GM18951 (cell line): Measurements from ENCODE around the gene UBE2N.
"Not testable (repeated sequence)": the region's sequence is repeated elsewhere in the genome, so short reads cannot be mapped to it uniquely, and the experiment has no call there.

ENCODE experiments used
- POLR2A ChIP-seq: IDR thresholded peaks from 4 replicates; pipeline ENCODE4 v1.6.1; 2011; ENCODE audit warnings: mild to moderate bottlenecking; ENCODE audit not compliant: insufficient read length, insufficient read depth; ENCODE audit errors: extremely low read depth
- in situ Hi-C: fragments of 300-500 bp; cut with MboI; formaldehyde crosslinking; loops from one replicate; pipeline ENCODE4 v1.12.0; 2022; ENCODE audit warnings: low sequenced_read_pairs, mixed read lengths, inconsistent platforms; ENCODE audit not compliant: unreplicated experiment

The UBE2N gene

DNA sequence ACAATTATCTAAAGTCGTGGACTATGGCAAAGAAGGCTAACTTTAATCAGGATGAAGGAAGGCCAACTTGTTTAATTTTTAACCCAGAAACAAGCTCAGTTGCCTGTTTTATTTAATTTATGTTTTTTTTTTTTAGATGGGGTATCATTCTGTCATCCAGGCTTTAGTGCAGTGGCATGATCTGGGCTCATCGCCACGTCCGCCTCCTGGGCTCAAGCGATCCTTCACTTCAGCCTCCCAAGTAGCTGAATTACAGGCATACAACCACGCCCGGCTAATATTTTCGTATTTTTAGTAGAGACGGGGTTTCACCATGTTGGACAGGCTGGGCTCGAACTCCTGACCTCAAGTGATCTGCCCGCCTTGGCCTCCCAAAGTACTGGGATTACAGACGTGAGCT, 44.3 kb downstream of the UBE2N start:
- in situ Hi-C loops = no loop called here
- no peak for TF ChIP-seq POLR2A

- in situ Hi-C loops = no loop called here
- no peak for TF ChIP-seq POLR2A
Observed at GRCh38 chr12:93393425-93393824, 48.3 kb downstream of the UBE2N start.

GRCh38 chr12:93390549-93391297, 51.0 kb downstream of the UBE2N start:
- no peak for TF ChIP-seq POLR2A
- in situ Hi-C loops = no loop called here

- TF ChIP-seq POLR2A = no peak
Observed at GRCh38 chr12:93390031-93390430, 51.7 kb downstream of the UBE2N start.

GRCh38 chr12:93387780-93388179, 54.0 kb downstream of the UBE2N start:
- in situ Hi-C loops = no loop called here
- TF ChIP-seq POLR2A = no peak

More at GRCh38 chr12:93390031-93390430, 51.7 kb downstream of the UBE2N start:
- in situ Hi-C loops = no loop called here

- in situ Hi-C loops = not testable (repeated sequence)
Observed at GRCh38 chr12:93381976-93382437, 59.7 kb downstream of the UBE2N start.

DNA sequence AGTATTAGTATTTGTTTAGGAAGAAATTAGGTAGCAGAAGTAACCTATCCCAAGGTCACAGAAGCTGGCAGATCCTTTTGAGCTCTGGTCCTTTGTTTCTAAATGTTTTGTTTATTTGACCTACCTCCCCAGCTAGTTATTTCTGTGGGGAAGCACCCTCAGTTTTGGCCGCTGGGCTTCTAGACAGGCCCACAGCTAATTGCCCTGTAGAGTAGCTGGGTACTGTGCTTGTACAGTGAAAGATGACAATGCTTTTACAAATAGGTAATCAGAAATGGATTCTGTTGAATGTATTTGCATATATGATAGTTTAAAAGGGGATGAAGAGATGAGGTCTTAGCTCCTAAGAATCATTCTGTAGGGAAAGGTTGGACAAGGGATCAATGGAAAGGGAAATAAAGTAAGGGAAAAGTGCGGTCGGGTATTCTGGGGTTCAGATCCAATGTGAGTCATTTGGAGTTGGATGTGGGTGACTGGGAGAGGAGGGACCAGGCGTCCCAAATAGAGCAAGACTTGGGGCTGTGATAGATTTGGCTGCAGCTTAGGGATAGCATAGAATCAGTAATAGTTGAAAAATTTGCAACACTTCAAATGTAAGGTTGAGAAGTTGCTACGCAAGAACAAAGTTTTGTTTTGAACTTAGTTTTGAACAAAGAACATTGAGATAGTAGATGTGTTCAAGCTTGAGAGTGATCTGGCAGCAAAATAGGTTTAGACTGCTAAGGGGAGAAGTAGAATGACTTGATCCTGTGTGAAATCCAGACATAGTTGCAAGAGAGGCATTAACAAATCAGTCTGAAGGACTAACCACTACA, 60.4 kb downstream of the UBE2N start:
- in situ Hi-C loops = no loop called here
- TF ChIP-seq POLR2A = no peak

DNA sequence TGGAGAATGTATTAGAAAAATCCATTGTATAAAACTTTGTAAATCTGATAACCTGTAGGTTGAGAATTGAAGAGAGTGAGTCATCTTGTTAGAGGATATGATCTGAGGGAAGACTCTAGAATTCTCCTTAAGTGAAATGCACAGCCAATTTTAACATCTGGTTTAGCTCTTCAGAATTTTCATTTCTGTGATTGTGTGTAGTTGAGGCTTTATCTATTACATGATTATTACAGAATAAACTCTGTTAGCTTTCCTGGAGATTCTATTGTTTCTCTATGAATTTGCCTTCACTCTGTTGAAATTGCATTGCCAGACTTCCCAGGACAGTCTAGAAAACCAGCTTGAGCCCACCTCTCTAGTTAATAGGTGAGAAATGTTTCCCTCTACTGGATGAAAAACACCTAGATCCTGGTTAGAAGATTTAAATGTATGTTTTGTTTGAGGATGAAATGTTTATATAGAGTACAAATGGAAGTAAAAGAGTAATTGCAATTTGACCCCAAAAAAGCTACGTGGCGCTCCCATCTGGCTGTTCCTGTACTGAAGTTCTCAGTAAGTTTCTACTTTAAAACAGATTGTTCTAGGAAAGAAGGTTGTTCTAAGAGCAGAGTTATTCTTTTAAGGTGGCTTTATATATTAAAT, 61.1 kb downstream of the UBE2N start:
- TF ChIP-seq POLR2A = no peak
- in situ Hi-C loops = no loop called here

- TF ChIP-seq POLR2A = no peak
- in situ Hi-C loops = no loop called here
Observed at GRCh38 chr12:93379981-93380361, 61.8 kb downstream of the UBE2N start.

DNA sequence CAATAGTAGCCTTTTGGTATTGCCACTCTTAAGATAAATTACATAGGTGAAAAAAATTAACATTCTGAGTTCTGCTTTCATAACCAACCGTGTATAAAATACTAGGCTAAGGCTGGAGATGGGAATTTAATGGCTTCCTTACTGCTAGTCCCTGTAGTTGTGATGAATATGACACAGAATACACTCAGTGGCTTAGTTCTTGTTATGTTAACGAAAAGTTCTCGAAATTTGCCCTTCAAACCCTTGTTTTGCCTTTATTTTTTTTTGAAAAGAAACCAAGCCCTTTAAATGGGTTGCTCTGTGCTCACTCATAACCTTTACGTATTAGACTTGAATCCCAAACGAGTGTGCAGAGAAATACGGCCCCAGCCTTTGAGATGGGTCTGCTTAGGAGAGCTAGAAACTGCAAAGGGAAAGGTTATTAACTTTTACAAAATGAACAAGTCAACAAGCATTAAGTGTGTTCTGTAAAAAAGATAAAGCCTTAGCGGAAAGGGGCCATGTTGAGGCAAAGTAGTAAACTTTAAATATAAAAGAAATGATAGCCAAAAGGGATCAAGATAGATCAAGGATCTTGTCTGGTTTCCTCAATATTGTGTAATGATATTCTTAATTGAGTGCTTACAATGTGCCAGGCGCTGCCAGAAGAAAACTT, 62.3 kb downstream of the UBE2N start:
- in situ Hi-C loops = no loop called here
- TF ChIP-seq POLR2A = no peak

DNA sequence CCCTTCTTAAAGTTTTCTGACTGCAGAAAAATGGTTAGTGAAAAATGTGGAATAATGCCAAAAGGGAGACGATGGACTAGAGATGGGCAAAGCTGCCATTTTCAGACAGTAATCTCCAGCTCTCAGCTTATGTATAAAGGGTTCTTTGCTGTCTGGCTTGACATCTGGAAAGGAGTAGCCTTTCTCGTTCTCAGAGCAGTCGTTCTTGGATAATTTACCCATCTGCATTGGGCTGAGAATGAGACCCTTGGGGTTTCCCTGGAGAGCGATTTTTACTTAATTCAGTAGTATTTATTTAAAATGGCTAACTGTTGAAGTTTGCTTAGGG, 62.8 kb downstream of the UBE2N start:
- in situ Hi-C loops = no loop called here
- no peak for TF ChIP-seq POLR2A

- in situ Hi-C loops = not testable (repeated sequence)
- TF ChIP-seq POLR2A = peak; percentile 60
Observed at GRCh38 chr12:93378196-93378997, 63.4 kb downstream of the UBE2N start.
